Prostate gland (tissue), 2 donors: ENCODE measurements around the gene EVA1A. TPM values are rescaled to one million over a fixed set of nuclear protein-coding genes. Genes with fewer than 3 reads are reported as not detected.

ENCODE experiments used
- DNase-seq: peaks from one replicate; pipeline ENCODE4 v3.0.0-alpha.2; 2019; ENCODE audit warnings: low spot score
- H3K27ac ChIP-seq, 2 donors: fragments of 200-600 bp; sonication (generic); 2 replicates each; pipeline ENCODE4 v1.5.1; 2017 to 2019
- H3K27me3 ChIP-seq: fragments of 200-600 bp; sonication (generic); replicated peaks from 2 replicates; pipeline ENCODE4 v1.5.1; 2019; ENCODE audit not compliant: insufficient read depth
- H3K36me3 ChIP-seq, 2 donors: fragments of 200-600 bp; sonication (generic); 1 replicate in 1 of 2; 2 replicates in 1 of 2; pipeline versions ENCODE4 v1.5.1 to v1.8.1; 2017 to 2019
- H3K4me1 ChIP-seq: fragments of 200-600 bp; sonication (generic); replicated peaks from 2 replicates; pipeline ENCODE4 v1.5.1; 2019
- H3K4me3 ChIP-seq, 2 donors: fragments of 200-600 bp; sonication (generic); 2 replicates each; pipeline ENCODE4 v1.5.1; 2017 to 2019
- H3K9me3 ChIP-seq: fragments of 200-600 bp; sonication (generic); 2 replicates; pipeline ENCODE4 v1.5.1; 2017
- CTCF ChIP-seq, 4 experiments: fragments of 200-600 bp in 2 of 4; fragments of 450-650 bp in 2 of 4; sonication (generic) in 2 of 4; IDR thresholded peaks; 1 replicate in 3 of 4; 2 replicates in 1 of 4; pipeline ENCODE4 v1.5.1; 2016 to 2019; ENCODE audit warnings: antibody characterized with exemption in 4 of 4, mild to moderate bottlenecking in 2 of 4, moderate library complexity in 2 of 4
- POLR2A ChIP-seq: fragments of 450-650 bp; IDR thresholded peaks from one replicate; pipeline ENCODE4 v1.6.1; 2016; ENCODE audit warnings: antibody characterized with exemption, mild to moderate bottlenecking
- POLR2AphosphoS5 ChIP-seq: sonication (generic); formaldehyde crosslinking; IDR thresholded peaks from one replicate; pipeline ENCODE4 v1.6.1; 2017; ENCODE audit warnings: antibody characterized with exemption
- WGBS: methylation state at CpG from one replicate; pipeline ENCODE4 v1.1.5; 2018; 5-methylcytosine and 5-hydroxymethylcytosine counted together
- intact Hi-C: fragments of 100-400 bp; cut with DNase I; formaldehyde crosslinking; loops from one replicate; pipeline ENCODE4 v1.14.2; 2022
- total RNA-seq, 2 donors: library from RNA; depleted of rRNA; stranded (reverse); fragments of >200 nt; gene quantifications; one replicate each; pipeline ENCODE4 v1.1.0, GENCODE V29; 2016

EVA1A gene
- total RNA-seq, 2 donors from 2014 or later: 9.7 to 16.9 TPM

- no peak overlapping the region for H3K27ac ChIP-seq
- TF ChIP-seq CTCF (IDR thresholded peaks at IDR 0.05): no peak
- TF ChIP-seq POLR2A: no peak
- no peak for TF ChIP-seq POLR2AphosphoS5
- intact Hi-C loops: no loop called here
- H3K27me3 ChIP-seq: peaks cover 4% of the 10 kb centered on the region
- no peak for DNase-seq
- WGBS: 68% methylated on average over 7 of the region's 7 CpGs
- H3K9me3 ChIP-seq: no peaks in the 10 kb centered on the region
- H3K4me1 ChIP-seq: no peaks in the 10 kb centered on the region
- no peak overlapping the region for H3K4me3 ChIP-seq
- no peaks in the 10 kb centered on the region for H3K36me3 ChIP-seq
Observed at GRCh38 chr2:75607988-75608683, 47.4 kb upstream of the EVA1A start.

- TF ChIP-seq POLR2AphosphoS5: no peak
- TF ChIP-seq POLR2A: no peak
- no peak for TF ChIP-seq CTCF (IDR thresholded peaks at IDR 0.05)
- intact Hi-C loops: no loop called here
- Histone ChIP-seq H3K36me3 (no peaks in the 10 kb centered on the region), H3K4me1 (no peaks in the 10 kb centered on the region), H3K9me3 (no peaks in the 10 kb centered on the region), H3K4me3 (no peak overlapping the region), H3K27me3 (peaks cover 4% of the 10 kb centered on the region), H3K27ac (no peak overlapping the region)
- 86% methylated on average over 3 of the region's 3 CpGs for WGBS
- DNase-seq: no peak
Observed at GRCh38 chr2:75607400-75607798, 46.7 kb upstream of the EVA1A start.

GRCh38 chr2:75606761-75607399, 46.1 kb upstream of the EVA1A start:
- no peaks in the 10 kb centered on the region for H3K36me3 ChIP-seq
- intact Hi-C loops: no loop called here
- H3K4me1 ChIP-seq: no peaks in the 10 kb centered on the region
- peaks cover 4% of the 10 kb centered on the region for H3K27me3 ChIP-seq
- no peak overlapping the region for H3K27ac ChIP-seq
- no peak overlapping the region for H3K4me3 ChIP-seq
- H3K9me3 ChIP-seq: no peaks in the 10 kb centered on the region
- TF ChIP-seq CTCF (IDR thresholded peaks at IDR 0.05) (no peak), POLR2AphosphoS5 (no peak), POLR2A (no peak)
- no peak for DNase-seq
- WGBS: 75% methylated on average over 8 of the region's 8 CpGs

- H3K4me3 ChIP-seq: no peak overlapping the region
- DNase-seq: no peak
- H3K9me3 ChIP-seq: no peaks in the 10 kb centered on the region
- H3K36me3 ChIP-seq: no peaks in the 10 kb centered on the region
- TF ChIP-seq POLR2AphosphoS5 (no peak), POLR2A (no peak), CTCF (IDR thresholded peaks at IDR 0.05) (no peak)
- 49% methylated on average over 6 of the region's 6 CpGs for WGBS
- no peak overlapping the region for H3K27ac ChIP-seq
- intact Hi-C loops: no loop called here
- peaks cover 4% of the 10 kb centered on the region for H3K27me3 ChIP-seq
- H3K4me1 ChIP-seq: no peaks in the 10 kb centered on the region
Observed at GRCh38 chr2:75605770-75606529, 45.2 kb upstream of the EVA1A start.
